Measurements from ENCODE around the gene ZNF277. TPM values are rescaled to one million over a fixed set of nuclear protein-coding genes. Genes with fewer than 3 reads are reported as not detected.

The ZNF277 gene
- total and polyA plus RNA-seq, 2 donors (not counting 3 experiments of a cell fraction or from before 2014, with no cell fraction given) = 7.8 to 22.6 TPM

DNA sequence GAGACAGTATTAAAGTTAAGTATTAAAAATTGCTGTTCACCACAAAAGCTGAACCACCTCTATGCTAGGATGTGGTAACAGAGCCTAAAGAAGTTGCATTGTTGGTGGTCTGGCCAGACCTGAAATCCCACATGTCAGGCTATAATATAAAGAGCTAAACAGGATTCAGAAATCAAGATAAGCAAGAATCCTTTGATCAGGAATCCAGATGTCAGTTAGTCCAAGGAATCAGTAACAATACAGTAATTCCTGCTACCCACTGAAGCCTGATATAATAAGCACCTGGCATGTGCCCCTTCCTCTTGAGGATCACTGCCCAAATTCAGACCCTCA, 48.9 kb downstream of the ZNF277 start:
- intact Hi-C loops (cut with micrococcal nuclease) = no loop called here
- CTCF ChIA-PET = no interaction called here

DNA sequence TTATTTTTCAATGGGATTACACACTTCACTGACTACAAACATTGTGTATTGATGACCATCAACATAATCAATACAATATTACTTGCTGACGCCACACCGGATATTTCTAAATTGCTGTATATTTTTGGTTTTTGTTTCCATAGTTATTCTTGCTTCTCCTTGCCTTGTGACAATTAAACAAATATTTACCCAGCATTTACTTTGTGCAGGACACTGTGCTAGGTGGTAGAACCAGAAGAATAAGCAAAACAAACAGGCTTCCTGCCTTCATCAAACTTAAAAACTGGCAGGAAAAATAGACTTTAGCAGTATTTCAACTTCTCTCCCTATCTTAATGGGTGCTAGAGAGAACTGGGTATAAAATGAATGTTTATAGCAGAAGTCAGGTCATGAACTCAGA, 50.6 kb downstream of the ZNF277 start:
- ChIA-PET POLR2A (no interaction called here), CTCF (no interaction called here)
- dilution Hi-C loops (cut with MboI; ENCODE audit: extremely low pct_ligation_motif_present, low sequenced_read_pairs) = no loop called here
- no peak overlapping the region for H3K4me3 ChIP-seq (replicated peaks in 1 of 3; ENCODE audit: insufficient read depth in 1 of 3, low read depth in 1 of 3, low read length in 3 of 3)
- no peak overlapping the region for H3K27ac ChIP-seq (ENCODE audit: insufficient read depth, low read depth, low read length)
- FAIRE-seq (no peak), DNase-seq (ENCODE audit: low read depth, low spot score) (no peak)
- H3K9me1 ChIP-seq (replicated peaks; ENCODE audit: control insufficient read depth, extremely low read depth, insufficient read depth, low read length) = no peaks in the 10 kb centered on the region
- H3K9ac ChIP-seq (replicated peaks; ENCODE audit: extremely low read depth, insufficient read depth, low read length) = no peak overlapping the region
- H2AFZ ChIP-seq (ENCODE audit: low read depth, low read length) = no peak overlapping the region
- no peaks in the 10 kb centered on the region for H3K27me3 ChIP-seq (ENCODE audit: control insufficient read depth in 2 of 2, insufficient read depth in 2 of 2, low read length in 2 of 2)
- no peak for TF ChIP-seq EZH2 (IDR thresholded peaks at IDR 0.05; ENCODE audit: borderline replicate concordance, low read depth, low read length, severe bottlenecking)
- TF ChIP-seq POLR2A (IDR thresholded peaks at IDR 0.05; ENCODE audit: low read depth, low read length) = no peak
- no peak for TF ChIP-seq JUN (IDR thresholded peaks at IDR 0.05; ENCODE audit: borderline replicate concordance, insufficient read depth, insufficient read length, low read depth)
- TF ChIP-seq, protein P1, sequence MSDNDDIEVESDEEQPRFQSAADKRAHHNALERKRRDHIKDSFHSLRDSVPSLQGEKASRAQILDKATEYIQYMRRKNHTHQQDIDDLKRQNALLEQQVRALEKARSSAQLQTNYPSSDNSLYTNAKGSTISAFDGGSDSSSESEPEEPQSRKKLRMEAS (IDR thresholded peaks at IDR 0.05; ENCODE audit: insufficient read depth, insufficient read length) = no peak
- no peak for TF ChIP-seq GATA2 (IDR thresholded peaks at IDR 0.05; ENCODE audit: insufficient read depth, insufficient read length, low read depth, low read length)
- H3K79me2 ChIP-seq (ENCODE audit: control insufficient read depth, insufficient read depth, low read length) = no peaks in the 10 kb centered on the region
- no TSS peak for BruUV-seq (replicated peaks)
- H3K4me2 ChIP-seq (ENCODE audit: insufficient read depth, low read length) = no peak overlapping the region
- no peaks in the 10 kb centered on the region for H3K36me3 ChIP-seq (ENCODE audit: control insufficient read depth in 2 of 2, extremely low read depth in 1 of 2, insufficient read depth in 2 of 2, low read length in 2 of 2)
- H3K4me1 ChIP-seq (ENCODE audit: control insufficient read depth, extremely low read depth, insufficient read depth, low read length) = no peaks in the 10 kb centered on the region
- intact Hi-C loops (cut with micrococcal nuclease) = no loop called here
- no peaks in the 10 kb centered on the region for H4K20me1 ChIP-seq (replicated peaks; ENCODE audit: control insufficient read depth, extremely low read depth, insufficient read depth, low read length)
- no peaks in the 10 kb centered on the region for H3K9me3 ChIP-seq (replicated peaks; ENCODE audit: control insufficient read depth, insufficient read depth, low read length)

More for the DNA sequence above, 48.9 kb downstream of the ZNF277 start:
- Histone ChIP-seq H3K9me3 (replicated peaks; ENCODE audit: control insufficient read depth, insufficient read depth, low read length) (no peaks in the 10 kb centered on the region), H3K4me1 (ENCODE audit: control insufficient read depth, extremely low read depth, insufficient read depth, low read length) (no peaks in the 10 kb centered on the region), H3K9me1 (replicated peaks; ENCODE audit: control insufficient read depth, extremely low read depth, insufficient read depth, low read length) (no peaks in the 10 kb centered on the region), H2AFZ (ENCODE audit: low read depth, low read length) (no peak overlapping the region), H3K4me3 (replicated peaks in 1 of 3; ENCODE audit: insufficient read depth in 1 of 3, low read depth in 1 of 3, low read length in 3 of 3) (no peak overlapping the region), H4K20me1 (replicated peaks; ENCODE audit: control insufficient read depth, extremely low read depth, insufficient read depth, low read length) (no peaks in the 10 kb centered on the region), H3K9ac (replicated peaks; ENCODE audit: extremely low read depth, insufficient read depth, low read length) (no peak overlapping the region), H3K27me3 (ENCODE audit: control insufficient read depth in 2 of 2, insufficient read depth in 2 of 2, low read length in 2 of 2) (no peaks in the 10 kb centered on the region), H3K79me2 (ENCODE audit: control insufficient read depth, insufficient read depth, low read length) (no peaks in the 10 kb centered on the region), H3K36me3 (ENCODE audit: control insufficient read depth in 2 of 2, extremely low read depth in 1 of 2, insufficient read depth in 2 of 2, low read length in 2 of 2) (no peaks in the 10 kb centered on the region), H3K4me2 (ENCODE audit: insufficient read depth, low read length) (no peak overlapping the region), H3K27ac (ENCODE audit: insufficient read depth, low read depth, low read length) (no peak overlapping the region)
- BruUV-seq (replicated peaks) = no TSS peak
- POLR2A ChIA-PET = no interaction called here
- dilution Hi-C loops (cut with MboI; ENCODE audit: extremely low pct_ligation_motif_present, low sequenced_read_pairs) = no loop called here
- no peak for FAIRE-seq
- DNase-seq (ENCODE audit: low read depth, low spot score) = no peak
- TF ChIP-seq EZH2 (IDR thresholded peaks at IDR 0.05; ENCODE audit: borderline replicate concordance, low read depth, low read length, severe bottlenecking) = no peak
- no peak for TF ChIP-seq GATA2 (IDR thresholded peaks at IDR 0.05; ENCODE audit: insufficient read depth, insufficient read length, low read depth, low read length)
- no peak for TF ChIP-seq JUN (IDR thresholded peaks at IDR 0.05; ENCODE audit: borderline replicate concordance, insufficient read depth, insufficient read length, low read depth)
- TF ChIP-seq, protein P2, sequence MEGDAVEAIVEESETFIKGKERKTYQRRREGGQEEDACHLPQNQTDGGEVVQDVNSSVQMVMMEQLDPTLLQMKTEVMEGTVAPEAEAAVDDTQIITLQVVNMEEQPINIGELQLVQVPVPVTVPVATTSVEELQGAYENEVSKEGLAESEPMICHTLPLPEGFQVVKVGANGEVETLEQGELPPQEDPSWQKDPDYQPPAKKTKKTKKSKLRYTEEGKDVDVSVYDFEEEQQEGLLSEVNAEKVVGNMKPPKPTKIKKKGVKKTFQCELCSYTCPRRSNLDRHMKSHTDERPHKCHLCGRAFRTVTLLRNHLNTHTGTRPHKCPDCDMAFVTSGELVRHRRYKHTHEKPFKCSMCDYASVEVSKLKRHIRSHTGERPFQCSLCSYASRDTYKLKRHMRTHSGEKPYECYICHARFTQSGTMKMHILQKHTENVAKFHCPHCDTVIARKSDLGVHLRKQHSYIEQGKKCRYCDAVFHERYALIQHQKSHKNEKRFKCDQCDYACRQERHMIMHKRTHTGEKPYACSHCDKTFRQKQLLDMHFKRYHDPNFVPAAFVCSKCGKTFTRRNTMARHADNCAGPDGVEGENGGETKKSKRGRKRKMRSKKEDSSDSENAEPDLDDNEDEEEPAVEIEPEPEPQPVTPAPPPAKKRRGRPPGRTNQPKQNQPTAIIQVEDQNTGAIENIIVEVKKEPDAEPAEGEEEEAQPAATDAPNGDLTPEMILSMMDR (IDR thresholded peaks at IDR 0.05; ENCODE audit: extremely low read depth in 1 of 2, insufficient read depth in 1 of 2, low read depth in 1 of 2, low read length in 2 of 2) = no peak
- no peak for TF ChIP-seq POLR2AphosphoS5 (IDR thresholded peaks at IDR 0.05; ENCODE audit: insufficient read depth, low read depth, low read length)

Measured in endothelial cell of umbilical vein (primary cell).